ENCODE data around the gene PPP2R3A.
"Not testable (repeated sequence)": the region's sequence is repeated elsewhere in the genome, so short reads cannot be mapped to it uniquely, and the experiment has no call there.

PPP2R3A gene

DNA sequence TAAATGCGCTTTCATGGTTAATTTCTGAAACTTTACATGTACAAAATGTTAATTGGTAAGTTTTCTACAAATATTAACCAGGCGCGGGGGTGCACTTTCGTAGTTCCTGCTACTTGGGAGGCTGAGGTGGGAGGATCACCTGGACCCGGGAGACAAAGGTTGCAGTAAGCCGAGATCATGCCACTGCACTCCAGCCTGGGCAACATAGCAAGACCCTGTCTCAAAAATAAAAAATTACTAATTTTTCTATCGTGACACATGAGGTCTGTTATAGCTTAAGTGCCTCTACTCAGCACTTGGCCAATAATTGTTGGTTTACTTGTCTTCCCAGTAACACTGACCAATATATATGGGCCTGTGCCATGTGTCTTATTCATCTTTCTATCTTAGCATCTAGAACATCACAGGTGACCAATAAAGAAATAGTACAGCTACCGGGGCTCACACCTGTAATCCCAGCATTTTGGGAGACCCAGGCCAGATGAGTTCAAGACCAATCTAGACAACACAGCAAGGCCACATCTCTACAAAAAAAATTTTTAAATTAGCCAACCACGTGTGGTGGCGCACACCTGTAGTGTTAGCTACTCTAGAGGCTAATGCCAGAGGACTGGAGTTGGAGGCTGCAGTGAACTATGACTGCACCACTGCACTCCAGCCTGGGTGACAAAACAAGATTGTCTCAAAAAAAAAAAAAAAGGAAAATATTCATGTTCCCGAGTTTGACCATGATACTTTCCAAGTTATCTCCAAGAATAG lies 224.5 kb downstream of the PPP2R3A start:
- Mint-ChIP-seq H3K27ac (ENCODE audit: low read depth) (peak overlapping the region; percentile 99), H3K4me3 (peak overlapping the region; percentile 95), H3K9me3 (no peaks in the 10 kb centered on the region), H3K27me3 (no peaks in the 10 kb centered on the region), H3K4me1 (peaks cover 95% of the 10 kb centered on the region), H3K36me3 (ENCODE audit: insufficient read depth) (peaks cover 33% of the 10 kb centered on the region)
- DNase-seq (ENCODE audit: low spot score in 2 of 2) (no peak), ATAC-seq (replicated peaks; ENCODE audit: extremely low read depth, poor library complexity, severe bottlenecking) (no peak)

DNA sequence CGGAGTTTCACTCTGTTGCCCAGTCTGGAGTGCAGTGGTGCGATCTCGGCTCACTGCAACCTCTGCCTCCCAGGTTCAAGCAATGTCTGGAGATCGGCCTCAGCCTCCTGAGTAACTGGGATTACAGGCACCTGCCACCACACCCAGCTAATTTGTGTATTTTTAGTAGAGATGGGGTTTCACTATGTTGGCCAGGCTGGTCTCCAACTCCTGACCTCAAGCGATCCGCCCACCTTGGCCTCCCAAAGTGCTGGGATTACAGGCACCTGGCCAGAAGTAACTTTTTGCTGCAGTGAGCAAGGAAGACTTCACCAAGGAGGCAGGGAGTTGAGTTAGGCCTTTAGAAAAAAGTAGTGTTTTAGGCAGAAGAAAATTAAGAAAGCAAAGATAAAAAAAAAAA lies 226.7 kb downstream of the PPP2R3A start:
- not testable (repeated sequence) for DNase-seq (ENCODE audit: low spot score in 2 of 2); ATAC-seq (replicated peaks; ENCODE audit: extremely low read depth, poor library complexity, severe bottlenecking); H3K9me3 Mint-ChIP-seq; H3K27me3 Mint-ChIP-seq
- H3K4me3 Mint-ChIP-seq = peak overlapping the region; percentile 95
- peak overlapping the region; percentile 99 for H3K27ac Mint-ChIP-seq (ENCODE audit: low read depth)
- peaks cover 53% of the 10 kb centered on the region for H3K36me3 Mint-ChIP-seq (ENCODE audit: insufficient read depth)
- H3K4me1 Mint-ChIP-seq = peaks cover 91% of the 10 kb centered on the region

DNA sequence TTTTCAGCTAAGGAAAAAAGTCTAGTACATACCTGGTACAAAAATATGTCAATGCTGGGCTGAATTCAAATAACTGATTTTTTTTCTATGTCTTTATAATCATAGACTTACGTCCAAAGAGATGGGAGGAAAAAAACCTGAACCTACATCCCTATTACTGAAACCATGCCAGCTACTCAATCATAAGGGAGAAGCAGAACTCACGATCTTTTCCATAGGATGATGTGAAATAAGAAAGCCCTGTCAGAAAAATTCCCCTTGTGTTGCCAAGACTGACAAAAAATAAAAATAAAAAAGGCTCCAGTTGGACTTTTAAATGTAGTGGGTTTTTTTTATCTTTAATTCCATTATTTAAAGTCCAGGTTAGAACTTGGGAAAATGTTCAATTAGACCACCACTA lies 227.3 kb downstream of the PPP2R3A start:
- DNase-seq (ENCODE audit: low spot score in 2 of 2) (no peak), ATAC-seq (replicated peaks; ENCODE audit: extremely low read depth, poor library complexity, severe bottlenecking) (no peak)
- peaks cover 90% of the 10 kb centered on the region for H3K4me1 Mint-ChIP-seq
- peak overlapping the region; percentile 95 for H3K4me3 Mint-ChIP-seq
- H3K9me3 Mint-ChIP-seq = no peaks in the 10 kb centered on the region
- no peaks in the 10 kb centered on the region for H3K27me3 Mint-ChIP-seq
- H3K36me3 Mint-ChIP-seq (ENCODE audit: insufficient read depth) = peaks cover 54% of the 10 kb centered on the region
- peak overlapping the region; percentile 99 for H3K27ac Mint-ChIP-seq (ENCODE audit: low read depth)

DNA sequence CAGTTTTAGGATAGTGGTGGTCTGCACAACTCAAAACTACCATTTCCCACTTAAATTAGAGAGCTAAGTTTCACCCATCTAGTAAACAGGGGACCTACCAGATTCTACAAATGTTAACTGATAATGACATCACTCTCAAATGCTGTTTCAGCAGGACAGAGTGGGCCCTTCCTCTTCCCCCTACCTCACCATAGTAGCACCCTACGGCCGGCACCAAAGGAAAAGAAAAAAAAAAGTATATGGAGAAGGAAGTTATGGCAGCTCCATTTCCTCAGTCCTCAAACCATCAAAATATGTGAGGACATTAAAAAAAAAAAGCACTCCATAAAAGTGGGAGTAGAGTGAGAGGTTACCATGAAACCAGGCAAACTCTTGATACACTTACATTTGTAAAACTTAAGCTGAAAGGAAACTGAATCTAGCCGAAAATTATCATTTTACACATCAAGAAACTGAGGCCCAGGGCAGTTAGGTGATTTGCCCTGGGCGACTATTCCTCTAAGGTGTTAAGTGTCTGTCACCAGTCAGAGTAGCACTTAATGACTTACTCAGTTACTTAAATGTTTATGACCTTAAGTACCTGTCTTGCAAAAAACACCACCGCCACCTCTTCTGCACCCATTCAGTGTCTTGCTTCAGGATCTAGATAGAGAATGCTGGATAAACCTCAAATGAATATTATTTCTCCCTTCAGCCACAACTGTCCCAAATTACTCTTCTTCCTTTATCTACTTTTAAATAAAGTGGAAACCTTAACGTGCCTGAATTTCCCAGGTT lies 227.9 kb downstream of the PPP2R3A start:
- no peaks in the 10 kb centered on the region for H3K27me3 Mint-ChIP-seq
- H3K36me3 Mint-ChIP-seq (ENCODE audit: insufficient read depth) = peaks cover 57% of the 10 kb centered on the region
- H3K9me3 Mint-ChIP-seq = no peaks in the 10 kb centered on the region
- peaks cover 84% of the 10 kb centered on the region for H3K4me1 Mint-ChIP-seq
- ATAC-seq (replicated peaks; ENCODE audit: extremely low read depth, poor library complexity, severe bottlenecking) (no peak), DNase-seq (ENCODE audit: low spot score in 2 of 2) (no peak)
- peak overlapping the region; percentile 99 for H3K27ac Mint-ChIP-seq (ENCODE audit: low read depth)
- peak overlapping the region; percentile 95 for H3K4me3 Mint-ChIP-seq

- Mint-ChIP-seq H3K9me3 (no peaks in the 10 kb centered on the region), H3K27ac (ENCODE audit: low read depth) (peak overlapping the region; percentile 99), H3K36me3 (ENCODE audit: insufficient read depth) (peaks cover 54% of the 10 kb centered on the region), H3K27me3 (no peaks in the 10 kb centered on the region), H3K4me1 (peaks cover 72% of the 10 kb centered on the region), H3K4me3 (peak overlapping the region; percentile 95)
- peak; percentile 56 to 78 for DNase-seq (ENCODE audit: low spot score in 2 of 2)
- peak; percentile 33 for ATAC-seq (replicated peaks; ENCODE audit: extremely low read depth, poor library complexity, severe bottlenecking)
These were observed 229.1 kb downstream of the PPP2R3A start for GRCh38 chr3:136194409-136195257.

- no peaks in the 10 kb centered on the region for H3K9me3 Mint-ChIP-seq
- peak overlapping the region; percentile 99 for H3K27ac Mint-ChIP-seq (ENCODE audit: low read depth)
- H3K4me3 Mint-ChIP-seq = peak overlapping the region; percentile 95
- peaks cover 51% of the 10 kb centered on the region for H3K36me3 Mint-ChIP-seq (ENCODE audit: insufficient read depth)
- H3K4me1 Mint-ChIP-seq = peaks cover 64% of the 10 kb centered on the region
- DNase-seq (ENCODE audit: low spot score in 2 of 2) = peak; percentile 73 to 76
- ATAC-seq (replicated peaks; ENCODE audit: extremely low read depth, poor library complexity, severe bottlenecking) = peak; percentile 56
- no peaks in the 10 kb centered on the region for H3K27me3 Mint-ChIP-seq
These were observed 229.9 kb downstream of the PPP2R3A start for GRCh38 chr3:136195258-136196063.

- ATAC-seq (replicated peaks; ENCODE audit: extremely low read depth, poor library complexity, severe bottlenecking) = peak; percentile 15
- Mint-ChIP-seq H3K4me3 (peak within 1 kb of the TSS; percentile 95), H3K4me1 (peaks cover 58% of the 10 kb centered on the region), H3K27ac (ENCODE audit: low read depth) (peak within 1 kb of the TSS; percentile 99), H3K9me3 (no peaks in the 10 kb centered on the region), H3K27me3 (no peaks in the 10 kb centered on the region), H3K36me3 (ENCODE audit: insufficient read depth) (peaks cover 48% of the 10 kb centered on the region)
- no peak for DNase-seq (ENCODE audit: low spot score in 2 of 2)
These were observed 230.5 kb downstream of the PPP2R3A start, which contains the start of gene MSL2 for GRCh38 chr3:136196064-136196400. MSL2 (minus strand) TSS chr3:136196335; CDS start chr3:136195113, 1,222 bp downstream.

- no peaks in the 10 kb centered on the region for H3K9me3 Mint-ChIP-seq
- peak overlapping the region; percentile 99 for H3K27ac Mint-ChIP-seq (ENCODE audit: low read depth)
- peak; percentile 59 for ATAC-seq (replicated peaks; ENCODE audit: extremely low read depth, poor library complexity, severe bottlenecking)
- no peaks in the 10 kb centered on the region for H3K27me3 Mint-ChIP-seq
- peak; percentile 94 to 96 for DNase-seq (ENCODE audit: low spot score in 2 of 2)
- peaks cover 45% of the 10 kb centered on the region for H3K36me3 Mint-ChIP-seq (ENCODE audit: insufficient read depth)
- H3K4me3 Mint-ChIP-seq = peak overlapping the region; percentile 95
- H3K4me1 Mint-ChIP-seq = peaks cover 52% of the 10 kb centered on the region
These were observed 231.1 kb downstream of the PPP2R3A start for GRCh38 chr3:136196401-136197158.

DNA sequence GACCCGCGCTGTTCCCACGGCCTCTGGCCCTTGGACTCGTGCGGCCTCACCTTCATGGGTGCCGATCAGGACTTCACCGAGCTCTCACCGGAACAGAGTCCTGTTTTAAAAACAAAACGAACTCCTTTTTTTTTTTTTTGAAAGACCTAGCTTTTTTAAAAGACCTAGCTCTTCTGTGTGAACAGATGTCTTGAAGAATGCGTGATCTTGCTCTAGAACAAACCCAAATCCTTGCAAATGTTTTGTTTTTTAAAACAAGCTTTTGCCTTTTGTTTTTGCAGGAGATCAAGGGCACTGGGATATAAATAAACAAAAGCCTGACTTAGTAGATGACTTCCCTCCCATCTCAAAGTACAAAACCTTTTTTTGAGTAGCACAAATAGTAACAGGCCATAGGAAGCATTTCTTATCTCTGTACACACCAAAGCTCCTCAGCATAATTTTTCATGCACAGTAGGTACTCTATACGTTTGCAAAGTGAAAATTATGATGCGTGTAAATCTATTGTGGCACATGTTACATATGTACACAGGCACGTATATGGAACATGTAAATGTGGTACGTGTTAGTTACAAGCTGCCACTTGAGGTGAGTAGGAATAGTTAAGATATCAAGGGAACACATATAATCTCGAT lies 231.7 kb downstream of the PPP2R3A start:
- Mint-ChIP-seq H3K4me3 (peak overlapping the region; percentile 95), H3K27me3 (no peaks in the 10 kb centered on the region), H3K4me1 (peaks cover 46% of the 10 kb centered on the region), H3K27ac (ENCODE audit: low read depth) (peak overlapping the region; percentile 99), H3K36me3 (ENCODE audit: insufficient read depth) (peaks cover 41% of the 10 kb centered on the region), H3K9me3 (no peaks in the 10 kb centered on the region)
- DNase-seq (ENCODE audit: low spot score in 2 of 2) = no peak
- ATAC-seq (replicated peaks; ENCODE audit: extremely low read depth, poor library complexity, severe bottlenecking) = peak; percentile 2

Measured in central memory CD8-positive, alpha-beta T cell (primary cell).